K562 (cell line): ENCODE data around the gene ZKSCAN8. TPM values are rescaled to one million over a fixed set of nuclear protein-coding genes. Genes with fewer than 3 reads are reported as not detected.
"Not testable (repeated sequence)": the region's sequence is repeated elsewhere in the genome, so short reads cannot be mapped to it uniquely, and the experiment has no call there.

Experiments
- ATAC-seq: fragments of 200-7000 bp; cut with Tn5 transposase; 3 replicates; pipeline ENCODE4 v1.9.1; 2020; ENCODE audit warnings: moderate library complexity
- BruUV-seq: library from RNA; stranded (reverse); fragments of 400-500 nt; replicated peaks from 2 replicates; lab custom pipeline; 2021; lab: Mats Ljungman, UMichigan
- CTCF ChIA-PET: fragments of 300-600 bp; formaldehyde crosslinking; extraction: SDS; loops from one replicate; lab custom pipeline; 2021; ENCODE audit warnings: low intra/inter-chr PET ratio; lab: Yijun Ruan, JAX
- POLR2A ChIA-PET: fragments of 300-600, 350-650 bp; sonication (Branson Sonifier 250); formaldehyde crosslinking; extraction: SDS; loops from one replicate; lab custom pipeline; 2021; ENCODE audit warnings: antibody characterized with exemption, inconsistent platforms; lab: Yijun Ruan, JAX
- DNase-seq, 4 experiments: peaks; one replicate each; pipeline versions ENCODE4 v3.0.0 to v3.0.0-alpha.2; 2011 to 2018; ENCODE audit warnings: low spot score in 3 of 4, mixed read lengths in 3 of 4; ENCODE audit errors: extremely low read depth in 1 of 4
- FAIRE-seq: peaks from 2 replicates; lab custom pipeline; 2011; peaks lifted over from hg19 to GRCh38; lab: Jason Lieb, UNC
- H2AFZ ChIP-seq: 2 replicates; pipeline ENCODE4 v1.6.0; 2011; ENCODE audit warnings: low read depth, low read length, control low read depth, inconsistent platforms
- H3K27ac ChIP-seq: fragments of 200-600 bp; 3 replicates; pipeline ENCODE4 v1.8.0; 2011; ENCODE audit warnings: low read depth, mild to moderate bottlenecking, control low read depth, inconsistent platforms, low read length, moderate library complexity, mixed read lengths; ENCODE audit errors: extremely low read depth
- H3K27me3 ChIP-seq, 2 experiments: fragments of 300-600 bp in 1 of 2; 2 replicates in 1 of 2; 3 replicates in 1 of 2; pipeline versions ENCODE4 v1.6.0 to v1.8.0; 2011; ENCODE audit warnings: inconsistent platforms in 2 of 2, low read length in 2 of 2, mild to moderate bottlenecking in 1 of 2, mixed read lengths in 1 of 2, moderate library complexity in 1 of 2; ENCODE audit not compliant: control insufficient read depth in 2 of 2, insufficient read depth in 2 of 2
- H3K36me3 ChIP-seq: fragments of 300-600 bp; 3 replicates; pipeline ENCODE4 v1.8.0; 2011; ENCODE audit warnings: mild to moderate bottlenecking, low read length, inconsistent platforms; ENCODE audit not compliant: control insufficient read depth, insufficient read depth
- H3K4me1 ChIP-seq, 2 experiments: fragments of 200-600 bp in 1 of 2; replicated peaks in 1 of 2; 2 replicates in 1 of 2; 3 replicates in 1 of 2; pipeline versions ENCODE4 v1.5.1 to v1.8.0; 2011; ENCODE audit warnings: inconsistent platforms in 2 of 2, low read length in 2 of 2, mild to moderate bottlenecking in 1 of 2, mixed read lengths in 1 of 2, moderate library complexity in 1 of 2; ENCODE audit not compliant: control insufficient read depth in 2 of 2, insufficient read depth in 2 of 2
- H3K4me2 ChIP-seq: 2 replicates; pipeline ENCODE4 v1.6.1; 2011; ENCODE audit warnings: low read length, control low read depth, inconsistent platforms, mixed read lengths; ENCODE audit not compliant: insufficient read depth
- H3K4me3 ChIP-seq: fragments of 200-600 bp; sonication (generic), shearing (Covaris generic); 2 replicates; pipeline ENCODE4 v1.5.1; 2016; ENCODE audit warnings: control low read depth, inconsistent platforms
- H3K79me2 ChIP-seq: fragments of 200-600 bp; 3 replicates; pipeline ENCODE4 v1.8.0; 2011; ENCODE audit warnings: low read length, inconsistent platforms; ENCODE audit not compliant: control insufficient read depth, insufficient read depth
- H3K9ac ChIP-seq, 2 experiments: 2 replicates each; pipeline versions ENCODE4 v1.6.0 to v1.6.1; 2011; ENCODE audit warnings: low read depth in 2 of 2, low read length in 2 of 2, control low read depth in 1 of 2, inconsistent platforms in 1 of 2, mild to moderate bottlenecking in 1 of 2, mixed read lengths in 1 of 2; ENCODE audit not compliant: insufficient read depth in 1 of 2
- H3K9me1 ChIP-seq: one replicate; pipeline ENCODE4 v1.6.0; 2011; ENCODE audit warnings: inconsistent platforms, mild to moderate bottlenecking, low read length, moderate library complexity; ENCODE audit not compliant: control insufficient read depth, insufficient read depth
- H3K9me3 ChIP-seq: replicated peaks from 2 replicates; pipeline ENCODE4 v1.5.1; 2011; ENCODE audit warnings: low read depth, low read length, inconsistent platforms; ENCODE audit not compliant: control insufficient read depth, insufficient read depth
- H4K20me1 ChIP-seq: replicated peaks from 2 replicates; pipeline ENCODE4 v1.6.1; 2011; ENCODE audit warnings: low read length, inconsistent platforms, mixed read lengths; ENCODE audit not compliant: control insufficient read depth, insufficient read depth
- WGBS: fragments of 100-300 bp; shearing (Covaris generic); methylation state at CpG from one replicate; pipeline ENCODE4 v1.1.6; 2016; ENCODE audit warnings: low coverage, mixed read lengths; ENCODE audit not compliant: insufficient coverage; ENCODE audit errors: missing lambda C conversion rate; 5-methylcytosine and 5-hydroxymethylcytosine counted together
- in situ Hi-C: fragments of 300-500 bp; cut with MboI; formaldehyde crosslinking; loops from 4 replicates; pipeline ENCODE4 v1.15.0; 2018; ENCODE audit warnings: inconsistent platforms, mixed read lengths
- intact Hi-C: fragments of 100-400 bp; cut with micrococcal nuclease; formaldehyde crosslinking; loops from 2 replicates; pipeline ENCODE4 v1.14.2; 2022
- polyA plus RNA-seq, 8 experiments: library from polyadenylated mRNA; depleted of rRNA in 4 of 8; stranded (reverse) in 5 of 8; unstranded in 3 of 8; fragments of >200 nt; fragmentation: Nextera tagmentation in 2 of 8; fragmentation: Illumina TruSeq in 1 of 8; extraction: Ambion mirVana in 2 of 8; extraction: Trizol in 1 of 8; gene quantifications; 2 replicates each; pipeline versions ENCODE4 v1.2.1 to v1.2.3, GENCODE V29; 2011 to 2014; ENCODE audit warnings: inconsistent platforms in 1 of 8, missing spikeins in 1 of 8
- total RNA-seq, 7 experiments: library from RNA; depleted of rRNA in 6 of 7; stranded (reverse); fragments of >200 nt in 6 of 7; fragmentation: Illumina TruSeq in 2 of 7; extraction: Trizol in 2 of 7; gene quantifications; 2 replicates each; pipeline versions ENCODE4 v1.2.1 to v1.2.3, GENCODE V29; 2011 to 2021; ENCODE audit warnings: low replicate concordance in 1 of 7
- TF ChIP-seq, protein P1 (sequence below), 2 experiments: fragments of 450-650 bp; IDR thresholded peaks; 2 replicates each; pipeline ENCODE4 v1.6.1; 2018; ENCODE audit warnings: mild to moderate bottlenecking in 2 of 2, low read depth in 1 of 2; ENCODE audit not compliant: partially characterized antibody in 2 of 2

ZKSCAN8 gene
- total and polyA plus RNA-seq, 9 of the 15 experiments (the other 6 are each of a cell fraction or from before 2014, with no cell fraction given), result 3.3 to 37.7 (median 21.7) TPM

DNA sequence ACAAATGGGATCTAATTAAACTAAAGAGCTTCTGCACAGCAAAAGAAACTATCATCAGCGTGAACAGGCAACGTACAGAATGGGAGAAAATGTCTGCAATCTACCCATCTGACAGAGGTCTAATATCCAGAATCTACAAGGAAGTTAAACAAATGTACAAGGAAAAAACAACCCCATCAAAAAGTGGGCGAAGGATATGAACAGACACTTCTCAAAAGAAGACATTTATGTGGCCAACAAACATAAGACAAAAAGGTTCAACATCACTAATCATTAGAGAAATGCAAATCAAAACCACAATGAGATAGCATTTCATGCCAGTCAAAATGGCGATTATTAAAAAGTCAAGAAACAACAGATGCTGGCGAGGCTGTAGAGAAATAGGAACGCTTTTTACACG lies 39.5 kb upstream of the ZKSCAN8 start:
- BruUV-seq, FAIRE-seq, in situ Hi-C loops, H2AFZ ChIP-seq, H4K20me1 ChIP-seq, H3K4me1 ChIP-seq, H3K79me2 ChIP-seq, H3K9ac ChIP-seq, H3K27ac ChIP-seq, CTCF ChIA-PET, ATAC-seq, DNase-seq, H3K9me3 ChIP-seq, H3K27me3 ChIP-seq, H3K4me3 ChIP-seq, H3K9me1 ChIP-seq, H3K36me3 ChIP-seq, H3K4me2 ChIP-seq: not testable (repeated sequence)
- POLR2A ChIA-PET, result interaction anchor here (0.6 to 1.0 kb wide), 3 partner anchors 14 to 412 kb away, joined by 3 read pairs; no protein-coding TSS in a partner anchor
- WGBS, result 51% methylated on average over 7 of the region's 7 CpGs
- TF ChIP-seq, protein P1, sequence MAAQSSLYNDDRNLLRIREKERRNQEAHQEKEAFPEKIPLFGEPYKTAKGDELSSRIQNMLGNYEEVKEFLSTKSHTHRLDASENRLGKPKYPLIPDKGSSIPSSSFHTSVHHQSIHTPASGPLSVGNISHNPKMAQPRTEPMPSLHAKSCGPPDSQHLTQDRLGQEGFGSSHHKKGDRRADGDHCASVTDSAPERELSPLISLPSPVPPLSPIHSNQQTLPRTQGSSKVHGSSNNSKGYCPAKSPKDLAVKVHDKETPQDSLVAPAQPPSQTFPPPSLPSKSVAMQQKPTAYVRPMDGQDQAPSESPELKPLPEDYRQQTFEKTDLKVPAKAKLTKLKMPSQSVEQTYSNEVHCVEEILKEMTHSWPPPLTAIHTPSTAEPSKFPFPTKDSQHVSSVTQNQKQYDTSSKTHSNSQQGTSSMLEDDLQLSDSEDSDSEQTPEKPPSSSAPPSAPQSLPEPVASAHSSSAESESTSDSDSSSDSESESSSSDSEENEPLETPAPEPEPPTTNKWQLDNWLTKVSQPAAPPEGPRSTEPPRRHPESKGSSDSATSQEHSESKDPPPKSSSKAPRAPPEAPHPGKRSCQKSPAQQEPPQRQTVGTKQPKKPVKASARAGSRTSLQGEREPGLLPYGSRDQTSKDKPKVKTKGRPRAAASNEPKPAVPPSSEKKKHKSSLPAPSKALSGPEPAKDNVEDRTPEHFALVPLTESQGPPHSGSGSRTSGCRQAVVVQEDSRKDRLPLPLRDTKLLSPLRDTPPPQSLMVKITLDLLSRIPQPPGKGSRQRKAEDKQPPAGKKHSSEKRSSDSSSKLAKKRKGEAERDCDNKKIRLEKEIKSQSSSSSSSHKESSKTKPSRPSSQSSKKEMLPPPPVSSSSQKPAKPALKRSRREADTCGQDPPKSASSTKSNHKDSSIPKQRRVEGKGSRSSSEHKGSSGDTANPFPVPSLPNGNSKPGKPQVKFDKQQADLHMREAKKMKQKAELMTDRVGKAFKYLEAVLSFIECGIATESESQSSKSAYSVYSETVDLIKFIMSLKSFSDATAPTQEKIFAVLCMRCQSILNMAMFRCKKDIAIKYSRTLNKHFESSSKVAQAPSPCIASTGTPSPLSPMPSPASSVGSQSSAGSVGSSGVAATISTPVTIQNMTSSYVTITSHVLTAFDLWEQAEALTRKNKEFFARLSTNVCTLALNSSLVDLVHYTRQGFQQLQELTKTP (IDR thresholded peaks at IDR 0.05; ENCODE audit: low read depth in 1 of 2, partially characterized antibody in 2 of 2), result peak in 1 of 2 experiments; percentile 91
- intact Hi-C loops, result loop anchor here (5.0 kb wide), 1 partner anchor 195 kb away; no protein-coding TSS in a partner anchor
